SK-N-MC (cell line): ENCODE results near the gene PHLDB2.

Experiments used
- EZH2 ChIP-seq: fragments of 200-600 bp; sonication (generic); IDR thresholded peaks from one replicate; pipeline ENCODE4 v1.6.1; 2017; ENCODE audit warnings: antibody characterized with exemption
- FOXP2 ChIP-seq: optimal IDR thresholded peaks from 2 replicates; pipeline ENCODE3; 2011; ENCODE audit warnings: mild to moderate bottlenecking, moderate library complexity; ENCODE audit not compliant: insufficient read depth; ENCODE audit errors: extremely low read length, control extremely low read depth
- POLR2AphosphoS5 ChIP-seq: IDR thresholded peaks from 2 replicates; pipeline ENCODE4 v1.6.1; 2012; ENCODE audit warnings: mild to moderate bottlenecking, low read depth, low read length, borderline replicate concordance

GRCh38 chr3:111902534-111902933, 43.5 kb downstream of the PHLDB2 start:
- TF ChIP-seq EZH2 = no peak
- no peak for TF ChIP-seq POLR2AphosphoS5
- no peak for TF ChIP-seq FOXP2
